Germinal center (tissue), 1 donor: ENCODE data around the gene AGMO.

Source experiments
- DNase-seq: peaks from one replicate; pipeline ENCODE4 v3.0.0; 2012; ENCODE audit warnings: mixed read lengths, low spot score

Gene AGMO

DNA sequence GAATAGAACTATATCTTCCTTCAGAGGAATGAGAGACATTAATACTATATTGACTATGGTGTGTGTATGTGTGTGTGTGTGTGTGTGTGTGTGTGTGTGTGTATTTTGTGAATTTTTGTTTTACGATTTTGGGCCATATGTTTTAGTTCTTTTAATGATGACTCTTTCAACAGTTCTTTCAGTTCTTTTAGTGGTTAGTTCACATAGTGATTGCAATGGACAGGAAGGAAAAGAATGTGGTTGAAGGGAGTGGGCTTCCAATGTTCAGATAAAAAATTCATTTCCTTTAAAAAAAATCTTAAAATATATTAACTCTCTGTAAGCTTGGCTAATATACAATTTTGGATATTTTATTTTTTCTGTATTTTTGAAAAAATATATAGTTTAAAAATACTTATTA lies 343.6 kb downstream of the AGMO start:
- DNase-seq = no peak

- DNase-seq = no peak
These were observed 346.2 kb downstream of the AGMO start for GRCh38 chr7:15215616-15216015.

DNA sequence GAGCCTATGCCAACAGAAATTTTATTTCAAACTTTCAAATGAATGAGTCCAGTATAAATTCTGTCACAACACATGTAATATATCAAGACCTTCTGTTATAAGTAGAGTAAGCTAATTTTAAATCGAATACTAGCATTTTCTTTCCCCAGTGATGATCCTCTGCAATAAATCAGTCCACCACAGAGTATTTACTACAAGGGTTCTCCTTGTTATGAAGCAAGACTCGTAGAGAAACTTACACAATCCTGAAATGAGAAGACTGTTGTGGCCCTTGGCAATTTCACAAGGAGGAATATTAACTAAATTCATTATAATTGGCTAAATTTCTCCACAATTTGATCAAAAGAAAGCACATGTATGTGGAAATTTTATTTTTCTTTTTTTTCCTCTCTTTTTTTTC lies 346.8 kb downstream of the AGMO start:
- no peak for DNase-seq

GRCh38 chr7:15213093-15213492 lies 348.7 kb downstream of the AGMO start:
- no peak for DNase-seq

GRCh38 chr7:15209429-15209828 lies 352.4 kb downstream of the AGMO start:
- DNase-seq = no peak

DNA sequence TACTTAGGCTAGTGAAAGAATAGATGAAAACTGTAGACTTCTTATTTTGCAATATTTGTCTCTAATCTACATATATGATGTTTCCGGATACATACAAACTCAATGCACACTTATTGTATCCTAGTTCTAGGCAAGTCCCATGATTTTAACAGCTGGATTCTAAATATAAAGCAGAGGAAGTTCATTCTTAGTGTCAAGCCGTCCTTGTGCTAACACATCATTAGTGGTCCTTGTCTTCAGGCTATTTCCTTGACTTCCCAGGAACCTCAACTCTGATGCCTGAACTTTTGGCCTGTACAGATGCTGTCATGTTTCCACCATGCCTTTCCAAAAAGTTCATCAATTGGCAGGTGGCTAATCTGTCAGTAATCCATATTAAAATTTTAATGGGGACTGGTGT lies 357.4 kb downstream of the AGMO start:
- DNase-seq = no peak

DNA sequence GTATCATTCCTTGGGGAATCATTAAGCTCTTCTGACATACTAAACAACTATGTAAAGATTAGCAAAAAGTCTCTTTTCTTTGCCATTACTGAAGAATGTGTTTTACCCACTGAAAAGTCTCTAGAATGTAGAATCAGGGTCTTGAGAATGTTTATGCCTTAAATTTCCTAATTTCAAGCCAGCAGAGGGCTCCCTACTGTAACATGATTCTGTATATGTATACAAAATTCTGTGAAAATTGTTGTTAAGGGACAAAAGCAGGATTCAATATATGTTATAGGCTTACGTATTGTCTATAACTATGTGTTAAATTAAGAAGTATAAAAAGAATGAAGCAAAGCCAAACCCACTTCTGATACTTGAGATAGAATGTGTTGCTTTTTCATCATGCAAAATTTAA lies 362.3 kb downstream of the AGMO start:
- no peak for DNase-seq

DNA sequence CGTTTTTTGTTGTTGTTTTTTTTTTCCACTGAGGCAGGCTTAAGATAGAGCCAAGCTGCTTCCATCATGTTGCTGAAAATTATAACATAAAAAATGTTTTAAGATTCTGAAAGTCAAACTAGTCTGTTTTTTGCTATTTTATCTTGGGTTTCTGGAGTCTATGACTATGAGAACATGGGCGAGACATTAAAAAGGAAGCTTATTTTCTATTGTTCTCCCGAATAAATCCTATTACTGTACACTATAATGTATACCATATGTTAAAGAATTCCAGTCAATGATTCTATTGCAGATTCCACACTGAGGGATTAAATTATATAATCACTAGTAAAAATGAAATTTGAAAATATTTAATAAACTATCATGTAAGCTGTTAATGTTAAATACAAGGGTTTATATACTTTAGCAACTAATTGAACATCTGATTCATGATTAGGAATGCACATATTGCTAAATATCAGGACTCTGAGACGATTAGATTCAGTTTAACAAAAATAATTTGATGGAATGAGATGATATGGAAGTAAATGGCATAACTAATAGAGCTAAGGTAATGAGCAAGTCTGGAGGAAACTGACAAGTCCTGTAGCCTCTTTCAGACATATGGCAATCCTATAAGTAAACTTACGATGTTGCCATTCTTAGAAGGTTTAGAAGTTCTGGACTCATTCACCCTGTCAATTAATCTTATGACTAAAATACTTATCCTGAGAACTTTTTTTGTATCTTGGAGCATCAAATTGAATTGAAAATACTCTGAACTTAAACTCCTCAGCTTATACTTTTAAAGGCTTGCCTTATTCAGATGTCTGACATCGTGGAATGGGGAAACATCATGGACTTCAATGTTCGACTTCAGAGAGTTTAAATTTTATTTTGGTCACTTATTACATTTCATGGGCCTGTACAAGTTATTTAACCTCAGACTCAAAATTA lies 364.5 kb downstream of the AGMO start:
- no peak for DNase-seq

GRCh38 chr7:15178065-15178464 lies 383.8 kb downstream of the AGMO start:
- DNase-seq = no peak

GRCh38 chr7:15176089-15176488 lies 385.7 kb downstream of the AGMO start:
- DNase-seq = no peak

- no peak for DNase-seq
These were observed 386.7 kb downstream of the AGMO start for GRCh38 chr7:15175152-15175551.

GRCh38 chr7:15174485-15174884 lies 387.3 kb downstream of the AGMO start:
- no peak for DNase-seq

DNA sequence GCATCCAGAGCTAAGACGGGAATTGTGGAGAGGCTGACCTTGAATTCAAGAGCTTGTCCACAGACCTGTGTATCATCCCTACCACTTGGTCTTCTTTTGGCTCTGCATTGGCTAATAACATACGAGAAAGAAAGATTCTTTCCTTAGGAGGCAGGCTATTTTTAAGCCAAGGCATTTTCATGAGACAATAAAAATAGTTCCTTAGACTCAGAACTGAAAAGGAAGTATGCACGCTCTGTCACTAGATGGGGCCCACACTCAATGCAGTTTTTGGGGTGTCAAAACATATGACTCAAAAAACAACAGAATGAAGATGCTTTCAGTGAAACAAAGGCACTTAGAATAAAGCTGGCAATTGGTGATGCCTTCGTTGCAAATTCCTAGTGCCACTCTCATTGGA lies 393.3 kb downstream of the AGMO start:
- DNase-seq = no peak

DNA sequence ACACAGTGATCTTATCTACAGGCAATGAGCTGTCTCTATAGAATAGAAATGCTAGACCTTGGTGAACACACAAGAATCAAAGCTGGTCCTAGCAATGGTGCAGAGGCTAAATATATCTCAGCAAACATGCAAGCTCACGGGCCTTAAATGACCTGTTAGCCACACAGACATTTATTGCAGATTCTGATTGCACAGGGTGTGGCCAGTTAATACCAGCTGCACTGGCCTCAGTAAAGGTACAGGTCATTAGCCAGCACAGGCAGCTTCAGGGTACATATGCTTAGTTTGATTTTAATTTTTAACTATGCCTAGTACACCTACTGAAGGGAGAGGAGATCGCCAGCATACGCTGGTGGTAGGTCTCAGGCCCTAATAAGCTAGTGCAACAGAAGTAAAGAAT lies 393.9 kb downstream of the AGMO start:
- no peak for DNase-seq

DNA sequence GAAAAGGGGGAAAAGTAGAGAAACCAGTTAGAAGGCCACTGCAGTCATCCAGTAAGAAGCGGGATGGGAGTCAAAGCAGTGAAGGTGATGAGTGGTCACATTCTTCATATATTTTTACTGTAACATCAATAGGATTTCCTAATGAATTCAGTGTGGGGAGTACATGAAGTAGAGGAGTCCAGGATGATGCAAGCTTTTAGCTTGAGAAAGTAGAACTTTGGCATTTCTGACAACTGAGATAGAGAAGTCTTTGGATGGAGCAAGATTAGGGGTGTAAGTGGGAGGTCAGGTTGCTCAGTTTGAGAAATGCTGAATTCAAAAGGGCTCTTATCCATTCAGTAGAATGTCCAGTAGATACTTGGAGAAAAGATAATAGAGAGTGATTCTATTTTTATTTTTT lies 395.2 kb downstream of the AGMO start:
- DNase-seq = no peak

DNA sequence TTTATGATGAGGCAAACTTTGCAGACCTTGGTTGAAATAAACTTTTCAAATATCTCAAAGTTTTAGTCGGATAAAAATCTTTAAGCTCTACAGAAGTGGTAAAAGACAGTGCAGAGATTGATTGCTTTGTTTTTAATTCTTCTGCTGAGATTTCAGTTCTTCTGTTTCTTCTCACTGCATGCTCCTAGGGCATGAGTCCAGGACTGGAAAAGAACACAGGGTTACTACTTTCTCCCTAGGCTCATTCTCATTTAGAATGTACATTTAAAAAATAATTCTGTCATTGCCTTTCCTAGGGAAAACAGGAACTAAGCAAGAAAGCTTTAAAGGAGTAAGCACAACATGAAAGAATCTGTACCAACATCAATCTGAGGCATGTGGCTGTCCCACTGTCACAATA lies 402.6 kb downstream of the AGMO start:
- DNase-seq = no peak

DNA sequence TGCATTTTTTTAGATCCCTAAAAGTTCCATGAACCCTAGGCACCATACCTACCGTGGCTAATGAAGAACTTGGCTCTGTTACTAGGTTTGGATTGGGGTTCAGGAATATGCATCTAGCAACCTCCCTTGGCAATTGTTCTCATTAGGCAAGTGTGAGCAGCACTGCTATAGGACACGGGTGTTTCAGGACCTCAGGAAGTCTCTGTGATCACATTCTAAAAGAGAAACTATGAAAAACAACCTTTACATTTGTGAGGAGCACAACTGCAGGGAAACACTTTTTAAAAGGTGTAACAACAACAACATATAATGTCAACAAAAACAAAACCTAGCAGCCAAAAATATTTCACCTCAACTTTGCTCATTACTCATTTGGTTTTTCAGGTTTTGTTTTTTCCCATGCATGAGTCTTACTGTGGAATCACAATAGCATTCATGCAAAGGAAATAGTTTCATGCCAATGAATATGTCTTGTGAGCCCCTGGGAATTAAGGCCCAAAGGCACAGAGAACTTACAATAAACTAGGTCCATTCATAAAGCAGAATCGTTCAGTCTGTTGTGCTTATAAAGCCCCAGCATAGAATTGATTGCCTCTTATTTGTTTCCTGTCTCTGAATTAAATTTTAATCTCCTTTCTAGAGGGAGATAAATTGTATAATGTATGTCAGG lies 403.5 kb downstream of the AGMO start:
- DNase-seq = no peak
